Dermis blood vessel endothelial cell (primary cell): ENCODE measurements around the gene AHDC1. TPM values are rescaled to one million over a fixed set of nuclear protein-coding genes. Genes with fewer than 3 reads are reported as not detected.
"Not testable (repeated sequence)": the region's sequence is repeated elsewhere in the genome, so short reads cannot be mapped to it uniquely, and the experiment has no call there.

Experiments used
- DNase-seq: peaks from one replicate; pipeline ENCODE4 v3.0.0; 2010
- total RNA-seq: library from RNA; depleted of rRNA; stranded (reverse); fragments of >200 nt; gene quantifications from 2 replicates; pipeline ENCODE4 v1.2.3, GENCODE V29; 2014

AHDC1 gene
- 7.1 and 16.0 TPM in 2 replicates for total RNA-seq

- peak; percentile 93 for DNase-seq
Measured at GRCh38 chr1:27603681-27604578, at the start of gene AHDC1. Gene AHDC1, minus strand, starts transcription at chr1:27604144. Its CDS starts 52,029 bp downstream, at chr1:27552115.

GRCh38 chr1:27652111-27652864 lies 48.3 kb upstream of the AHDC1 start:
- no peak for DNase-seq

GRCh38 chr1:27650539-27651175 lies 46.7 kb upstream of the AHDC1 start:
- DNase-seq = peak; percentile 42

GRCh38 chr1:27650171-27650538 lies 46.2 kb upstream of the AHDC1 start:
- DNase-seq = no peak

GRCh38 chr1:27649306-27649635 lies 45.3 kb upstream of the AHDC1 start:
- DNase-seq = no peak

- no peak for DNase-seq
Measured at GRCh38 chr1:27648602-27649305, 44.8 kb upstream of the AHDC1 start.

- no peak for DNase-seq
Measured at GRCh38 chr1:27647328-27647727, 43.4 kb upstream of the AHDC1 start.

- DNase-seq = no peak
Measured at GRCh38 chr1:27646676-27647075, 42.7 kb upstream of the AHDC1 start.

- no peak for DNase-seq
Measured at GRCh38 chr1:27645071-27645415, 41.1 kb upstream of the AHDC1 start.

- no peak for DNase-seq
Measured at GRCh38 chr1:27644369-27645070, 40.6 kb upstream of the AHDC1 start.

- DNase-seq = peak; percentile 74
Measured at GRCh38 chr1:27643600-27644368, 39.8 kb upstream of the AHDC1 start.

GRCh38 chr1:27640514-27640913 lies 36.6 kb upstream of the AHDC1 start:
- DNase-seq = not testable (repeated sequence)

GRCh38 chr1:27638805-27639204 lies 34.9 kb upstream of the AHDC1 start:
- DNase-seq = no peak

- DNase-seq = no peak
Measured at GRCh38 chr1:27638047-27638734, 34.2 kb upstream of the AHDC1 start.

GRCh38 chr1:27635396-27636142 lies 31.6 kb upstream of the AHDC1 start:
- no peak for DNase-seq

- DNase-seq = no peak
Measured at GRCh38 chr1:27634985-27635367, 31.0 kb upstream of the AHDC1 start, which contains the start of gene FGR. Gene FGR, minus strand, starts transcription at chr1:27635185. Its CDS starts 11,269 bp downstream, at chr1:27623916.

- peak; percentile 48 for DNase-seq
Measured at GRCh38 chr1:27634177-27634984, 30.4 kb upstream of the AHDC1 start.

- peak; percentile 13 for DNase-seq
Measured at GRCh38 chr1:27633640-27634176, 29.8 kb upstream of the AHDC1 start.

- no peak for DNase-seq
Measured at GRCh38 chr1:27633298-27633610, 29.3 kb upstream of the AHDC1 start.
